Measurements from ENCODE around the gene PDGFRA.

DNA sequence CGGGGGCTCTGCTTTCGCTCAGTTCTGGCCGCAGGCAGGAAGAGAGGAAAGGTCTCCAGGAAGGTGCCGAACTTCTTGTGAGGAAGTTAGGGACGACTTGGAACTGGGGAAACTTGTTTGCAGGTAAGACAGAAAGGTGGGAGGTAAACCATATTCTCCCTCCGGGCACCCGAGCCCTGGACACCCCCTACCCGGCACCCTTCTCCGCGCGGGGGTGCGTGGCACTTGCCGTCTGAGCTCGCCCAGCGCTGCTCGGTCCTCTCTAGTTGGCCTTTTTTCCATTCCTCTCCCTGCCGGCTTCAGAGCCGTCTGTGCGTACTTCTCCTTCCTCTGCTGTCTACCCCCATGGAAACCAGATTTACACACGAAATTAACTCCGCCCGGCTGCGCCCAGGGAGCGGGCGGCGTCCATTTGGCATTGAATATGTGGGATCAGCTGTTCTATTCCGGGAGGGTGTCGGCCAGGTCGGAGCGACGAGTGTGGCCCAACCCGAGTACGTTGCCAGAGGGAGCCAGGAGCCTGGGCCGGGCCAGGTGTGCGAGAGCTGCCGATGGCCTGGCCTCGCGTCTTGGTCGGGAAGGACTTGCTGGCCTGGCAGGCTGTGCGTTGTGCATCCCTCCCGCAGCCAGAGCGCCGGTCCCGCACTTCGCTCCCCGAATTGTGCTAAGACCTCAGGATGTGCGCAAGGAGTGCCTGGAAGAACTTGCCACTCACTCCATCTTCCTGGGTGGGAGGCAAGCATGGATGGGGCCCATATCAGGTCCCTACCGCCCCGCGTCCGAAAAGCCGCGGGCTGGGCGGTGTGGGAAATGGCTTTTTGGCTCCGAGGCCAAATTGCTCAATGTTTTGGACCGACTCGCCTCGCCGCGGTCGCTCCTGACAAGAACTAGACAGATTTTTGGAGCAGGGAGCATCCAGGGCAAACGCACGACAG lies 1.7 kb downstream of the PDGFRA start:
- TF ChIP-seq POLR2A (IDR thresholded peaks at IDR 0.05; ENCODE audit: low read depth) = no peak
- TF ChIP-seq, protein P1, sequence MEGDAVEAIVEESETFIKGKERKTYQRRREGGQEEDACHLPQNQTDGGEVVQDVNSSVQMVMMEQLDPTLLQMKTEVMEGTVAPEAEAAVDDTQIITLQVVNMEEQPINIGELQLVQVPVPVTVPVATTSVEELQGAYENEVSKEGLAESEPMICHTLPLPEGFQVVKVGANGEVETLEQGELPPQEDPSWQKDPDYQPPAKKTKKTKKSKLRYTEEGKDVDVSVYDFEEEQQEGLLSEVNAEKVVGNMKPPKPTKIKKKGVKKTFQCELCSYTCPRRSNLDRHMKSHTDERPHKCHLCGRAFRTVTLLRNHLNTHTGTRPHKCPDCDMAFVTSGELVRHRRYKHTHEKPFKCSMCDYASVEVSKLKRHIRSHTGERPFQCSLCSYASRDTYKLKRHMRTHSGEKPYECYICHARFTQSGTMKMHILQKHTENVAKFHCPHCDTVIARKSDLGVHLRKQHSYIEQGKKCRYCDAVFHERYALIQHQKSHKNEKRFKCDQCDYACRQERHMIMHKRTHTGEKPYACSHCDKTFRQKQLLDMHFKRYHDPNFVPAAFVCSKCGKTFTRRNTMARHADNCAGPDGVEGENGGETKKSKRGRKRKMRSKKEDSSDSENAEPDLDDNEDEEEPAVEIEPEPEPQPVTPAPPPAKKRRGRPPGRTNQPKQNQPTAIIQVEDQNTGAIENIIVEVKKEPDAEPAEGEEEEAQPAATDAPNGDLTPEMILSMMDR (IDR thresholded peaks at IDR 0.05) = no peak
- peak; percentile 19 to 51 for TF ChIP-seq POLR2AphosphoS5 (IDR thresholded peaks at IDR 0.05)
- no peak for TF ChIP-seq EP300 (IDR thresholded peaks at IDR 0.05)
